Muscle of leg (tissue), 11 donors: ENCODE measurements around the gene PRKACG. TPM values are rescaled to one million over a fixed set of nuclear protein-coding genes. Genes with fewer than 3 reads are reported as not detected.

ENCODE experiments used
- DNase-seq: peaks from one replicate; pipeline ENCODE4 v3.0.0; 2013
- H3K27ac ChIP-seq: one replicate; pipeline ENCODE4 v1.5.1; 2013; ENCODE audit warnings: mild to moderate bottlenecking, low read length, control low read depth
- H3K27me3 ChIP-seq: one replicate; pipeline ENCODE4 v1.6.1; 2013; ENCODE audit warnings: low read length; ENCODE audit not compliant: control insufficient read depth, insufficient read depth
- H3K36me3 ChIP-seq: one replicate; pipeline ENCODE4 v1.6.1; 2013; ENCODE audit warnings: low read length; ENCODE audit not compliant: control insufficient read depth, insufficient read depth
- H3K4me1 ChIP-seq: one replicate; pipeline ENCODE4 v1.6.1; 2013; ENCODE audit warnings: low read length; ENCODE audit not compliant: control insufficient read depth, insufficient read depth
- H3K4me3 ChIP-seq: one replicate; pipeline ENCODE4 v1.5.1; 2013; ENCODE audit warnings: low read length, control low read depth
- H3K9me3 ChIP-seq: replicated peaks from 2 replicates; pipeline ENCODE4 v1.6.1; 2013; ENCODE audit warnings: low read depth, low read length; ENCODE audit not compliant: control insufficient read depth
- WGBS: methylation state at CpG from one replicate; pipeline ENCODE4 v1.1.5; 2013; ENCODE audit warnings: missing lambda C conversion rate; ENCODE audit not compliant: insufficient coverage; 5-methylcytosine and 5-hydroxymethylcytosine counted together
- polyA plus RNA-seq, 8 donors: library from polyadenylated mRNA; unstranded; fragments of 120-200 nt; gene quantifications; one replicate each; pipeline versions ENCODE4 v1.2.1 to v1.2.3, GENCODE V29; 2013; ENCODE audit warnings: inconsistent platforms in 1 of 8, low replicate concordance in 1 of 8; ENCODE audit not compliant: insufficient read length in 8 of 8, insufficient read depth in 1 of 8
- total RNA-seq: library from RNA; stranded (reverse); fragments of 120-200 nt; gene quantifications from one replicate; pipeline ENCODE4 v1.2.4, GENCODE V29; 2013

Gene PRKACG
- total and polyA plus RNA-seq, 9 donors = 0.07 TPM; not detected in 8

GRCh38 chr9:68974431-68974830 lies 39.5 kb downstream of the PRKACG start:
- Histone ChIP-seq H3K9me3 (no peaks in the 10 kb centered on the region), H3K27me3 (no peaks in the 10 kb centered on the region), H3K27ac (no peak overlapping the region), H3K36me3 (no peaks in the 10 kb centered on the region), H3K4me1 (no peaks in the 10 kb centered on the region), H3K4me3 (no peak overlapping the region)
- no peak for DNase-seq
- 85% methylated on average over 3 of the region's 5 CpGs for WGBS

DNA sequence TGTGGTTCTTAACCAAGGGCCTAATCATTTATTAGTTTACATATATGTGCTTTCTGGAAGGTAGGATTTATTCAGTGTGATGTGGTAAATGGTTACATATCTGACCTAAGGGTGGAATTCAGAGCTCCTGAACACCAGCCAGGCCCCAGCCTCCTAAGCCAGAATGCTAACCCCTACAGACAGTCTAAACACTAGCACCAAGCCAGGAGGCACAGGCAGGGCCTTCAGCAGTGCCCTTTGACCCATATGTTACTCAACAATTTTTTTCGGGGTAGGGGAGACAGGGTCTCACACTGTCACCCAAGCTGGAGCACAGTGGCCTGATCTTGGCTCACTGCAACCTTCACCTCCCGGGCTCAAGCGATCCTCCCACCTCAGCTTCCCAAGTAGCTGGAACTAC lies 40.3 kb downstream of the PRKACG start:
- 85% methylated on average over 3 of the region's 3 CpGs for WGBS
- no peak overlapping the region for H3K4me3 ChIP-seq
- no peaks in the 10 kb centered on the region for H3K9me3 ChIP-seq
- no peak overlapping the region for H3K27ac ChIP-seq
- no peaks in the 10 kb centered on the region for H3K27me3 ChIP-seq
- H3K4me1 ChIP-seq = no peaks in the 10 kb centered on the region
- H3K36me3 ChIP-seq = no peaks in the 10 kb centered on the region
- DNase-seq = no peak

DNA sequence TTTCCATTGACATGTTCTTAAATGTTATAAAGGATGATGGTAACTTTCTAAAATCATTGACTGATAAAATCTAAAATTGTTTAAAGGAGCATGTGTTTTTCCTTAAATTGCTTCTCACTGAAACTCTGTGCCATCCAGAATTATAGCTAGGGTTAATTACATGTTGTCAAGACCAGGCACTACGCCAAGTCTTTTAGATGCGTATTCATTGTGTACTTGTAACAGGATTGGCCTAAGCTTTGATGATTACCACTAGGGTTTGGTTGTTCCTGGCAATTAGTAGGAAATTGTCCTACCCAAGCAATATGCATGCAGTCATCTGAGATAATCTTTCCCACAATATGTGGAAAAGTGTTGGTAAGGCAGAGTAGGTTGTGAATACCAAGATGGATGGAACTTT lies 43.8 kb downstream of the PRKACG start:
- WGBS = no CpG with 5 or more reads among the region's 2 CpGs

DNA sequence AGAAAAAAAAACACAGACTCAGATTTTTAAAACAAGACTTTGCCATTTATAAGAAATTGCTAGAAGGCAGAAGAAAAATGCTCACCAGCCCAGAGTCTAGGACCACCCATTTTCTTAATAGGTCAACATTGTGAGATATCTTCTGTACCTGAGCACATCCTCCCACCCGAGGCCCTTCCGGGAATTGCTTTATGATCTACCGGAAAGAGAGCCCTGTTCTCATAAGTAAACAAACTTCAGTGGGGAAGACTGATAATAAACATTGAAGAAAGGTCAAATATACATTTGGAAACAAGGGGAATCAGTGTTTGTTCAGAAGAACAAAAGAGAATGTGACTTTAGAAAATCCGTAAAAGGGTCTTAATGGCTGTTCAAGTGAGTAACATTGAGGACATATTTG lies 44.4 kb downstream of the PRKACG start:
- H3K4me3 ChIP-seq = no peak overlapping the region
- no peaks in the 10 kb centered on the region for H3K27me3 ChIP-seq
- H3K4me1 ChIP-seq = no peaks in the 10 kb centered on the region
- no peaks in the 10 kb centered on the region for H3K9me3 ChIP-seq
- no peak overlapping the region for H3K27ac ChIP-seq
- H3K36me3 ChIP-seq = no peaks in the 10 kb centered on the region
- DNase-seq = no peak
- WGBS = no CpG with 5 or more reads among the region's 4 CpGs

More for the DNA sequence above, 43.8 kb downstream of the PRKACG start:
- H3K4me3 ChIP-seq = no peak overlapping the region
- H3K27me3 ChIP-seq = no peaks in the 10 kb centered on the region
- H3K27ac ChIP-seq = no peak overlapping the region
- no peaks in the 10 kb centered on the region for H3K9me3 ChIP-seq
- no peaks in the 10 kb centered on the region for H3K36me3 ChIP-seq
- no peak for DNase-seq
- H3K4me1 ChIP-seq = no peaks in the 10 kb centered on the region

DNA sequence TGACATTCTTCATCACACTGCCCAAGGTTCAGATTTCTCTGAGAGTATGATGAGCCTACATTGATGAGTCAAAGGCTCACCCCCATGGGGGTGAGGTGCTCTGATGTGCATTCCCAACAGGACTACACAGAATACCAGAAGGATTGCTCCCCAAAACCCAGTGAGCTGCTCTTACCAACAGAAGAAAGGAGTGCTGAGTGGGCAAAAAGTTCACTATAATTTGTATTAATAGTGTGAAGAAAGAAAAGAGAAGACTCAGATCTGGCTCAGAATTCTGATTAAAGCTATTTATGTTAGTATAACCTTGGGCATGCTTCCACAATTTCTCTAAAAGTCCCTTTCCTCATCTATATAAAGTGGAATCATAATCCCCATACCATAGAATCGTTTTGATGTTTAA lies 46.1 kb downstream of the PRKACG start:
- no peak for DNase-seq
- Histone ChIP-seq H3K4me1 (no peaks in the 10 kb centered on the region), H3K27me3 (no peaks in the 10 kb centered on the region), H3K27ac (no peak overlapping the region), H3K9me3 (no peaks in the 10 kb centered on the region), H3K36me3 (no peaks in the 10 kb centered on the region), H3K4me3 (no peak overlapping the region)
- WGBS = no CpG with 5 or more reads among the region's 1 CpG

GRCh38 chr9:68966496-68966944 lies 47.4 kb downstream of the PRKACG start:
- H3K27me3 ChIP-seq = no peaks in the 10 kb centered on the region
- no peaks in the 10 kb centered on the region for H3K4me1 ChIP-seq
- no peaks in the 10 kb centered on the region for H3K36me3 ChIP-seq
- WGBS = no CpG with 5 or more reads among the region's 1 CpG
- DNase-seq = no peak
- no peak overlapping the region for H3K4me3 ChIP-seq
- no peak overlapping the region for H3K27ac ChIP-seq
- no peaks in the 10 kb centered on the region for H3K9me3 ChIP-seq

DNA sequence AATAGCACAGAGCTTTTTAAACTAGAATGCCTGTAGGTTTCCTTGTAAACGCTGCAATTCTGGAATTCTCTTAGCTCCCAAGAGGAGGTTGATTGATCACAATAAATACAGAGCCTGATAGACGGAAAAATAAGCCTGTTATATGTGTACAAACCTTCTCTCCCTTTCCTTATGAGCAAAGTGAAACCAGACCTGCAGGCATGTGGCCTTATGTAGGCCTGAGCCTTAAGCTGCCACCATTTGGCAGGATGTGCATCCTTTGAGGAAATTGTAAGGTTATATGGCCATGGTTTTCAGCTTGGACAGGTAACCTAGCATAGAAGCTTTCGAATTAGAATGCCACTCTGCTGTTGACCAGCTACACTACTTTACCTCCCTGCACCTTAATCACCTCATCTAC lies 49.1 kb downstream of the PRKACG start:
- no CpG with 5 or more reads among the region's 3 CpGs for WGBS
- Histone ChIP-seq H3K4me3 (no peak overlapping the region), H3K27ac (no peak overlapping the region), H3K27me3 (no peaks in the 10 kb centered on the region), H3K9me3 (no peaks in the 10 kb centered on the region), H3K36me3 (no peaks in the 10 kb centered on the region), H3K4me1 (no peaks in the 10 kb centered on the region)
- DNase-seq = no peak

DNA sequence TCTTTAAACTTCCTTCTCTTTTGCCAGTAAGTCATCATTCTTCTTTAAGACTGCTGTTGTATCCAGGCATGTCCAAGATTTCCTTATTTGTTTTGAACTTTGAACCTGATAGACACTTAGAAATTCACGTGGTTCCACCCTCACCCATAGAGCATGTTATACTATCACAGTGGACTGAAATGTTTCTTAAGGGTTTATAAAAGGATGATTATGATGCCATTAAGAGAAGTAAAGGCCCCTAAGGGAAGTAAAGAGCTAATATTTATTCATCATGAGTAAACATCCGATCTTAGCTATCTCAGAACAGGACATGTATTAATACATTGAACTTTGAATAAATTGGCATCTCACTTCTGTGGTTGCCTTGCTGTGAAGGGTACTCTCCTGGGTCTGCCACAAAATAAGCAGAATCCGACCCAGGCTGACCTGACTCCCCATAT lies 49.8 kb downstream of the PRKACG start:
- H3K27me3 ChIP-seq = no peaks in the 10 kb centered on the region
- H3K4me1 ChIP-seq = no peaks in the 10 kb centered on the region
- H3K27ac ChIP-seq = no peak overlapping the region
- H3K9me3 ChIP-seq = no peaks in the 10 kb centered on the region
- no peak overlapping the region for H3K4me3 ChIP-seq
- no peaks in the 10 kb centered on the region for H3K36me3 ChIP-seq
- WGBS = no CpG with 5 or more reads among the region's 3 CpGs
- DNase-seq = no peak

DNA sequence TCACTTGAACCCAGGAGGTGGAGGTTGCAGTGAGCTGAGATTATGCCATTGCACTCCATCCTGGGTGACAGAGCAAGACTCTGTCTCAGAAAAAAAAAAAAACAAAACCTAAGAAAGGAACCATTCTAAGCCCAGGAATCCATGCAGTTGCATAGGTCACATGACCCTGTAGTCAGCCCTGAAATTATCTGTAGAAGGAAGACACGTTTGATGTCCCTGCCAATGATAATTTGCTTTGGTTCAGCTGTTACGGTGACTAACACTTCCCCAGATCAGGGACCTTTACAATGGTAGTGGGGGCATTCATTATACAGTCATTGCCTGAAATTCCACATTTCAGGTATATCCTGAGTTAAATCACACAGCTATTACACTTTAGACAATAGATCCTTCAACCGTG lies 50.5 kb downstream of the PRKACG start:
- DNase-seq = no peak
- Histone ChIP-seq H3K4me3 (no peak overlapping the region), H3K27me3 (no peaks in the 10 kb centered on the region), H3K36me3 (no peaks in the 10 kb centered on the region), H3K27ac (no peak overlapping the region), H3K9me3 (no peaks in the 10 kb centered on the region), H3K4me1 (no peaks in the 10 kb centered on the region)
- no CpG with 5 or more reads among the region's 3 CpGs for WGBS
